Stomach (tissue), 4 donors: ENCODE data around the gene LHFPL2.

ENCODE experiments used
- CTCF ChIP-seq, 7 experiments: fragments of 450-650 bp in 4 of 7; fragments of 200-600 bp in 3 of 7; sonication (generic) in 3 of 7; IDR thresholded peaks; one replicate each; pipeline ENCODE4 v1.5.1; 2016 to 2019; ENCODE audit warnings: antibody characterized with exemption in 7 of 7, control low read depth in 2 of 7, mild to moderate bottlenecking in 1 of 7
- POLR2A ChIP-seq, 4 donors: fragments of 450-650 bp; IDR thresholded peaks; one replicate each; pipeline ENCODE4 v1.6.1; 2016; ENCODE audit warnings: antibody characterized with exemption in 4 of 4, control low read depth in 2 of 4, mild to moderate bottlenecking in 1 of 4, moderate library complexity in 1 of 4

DNA sequence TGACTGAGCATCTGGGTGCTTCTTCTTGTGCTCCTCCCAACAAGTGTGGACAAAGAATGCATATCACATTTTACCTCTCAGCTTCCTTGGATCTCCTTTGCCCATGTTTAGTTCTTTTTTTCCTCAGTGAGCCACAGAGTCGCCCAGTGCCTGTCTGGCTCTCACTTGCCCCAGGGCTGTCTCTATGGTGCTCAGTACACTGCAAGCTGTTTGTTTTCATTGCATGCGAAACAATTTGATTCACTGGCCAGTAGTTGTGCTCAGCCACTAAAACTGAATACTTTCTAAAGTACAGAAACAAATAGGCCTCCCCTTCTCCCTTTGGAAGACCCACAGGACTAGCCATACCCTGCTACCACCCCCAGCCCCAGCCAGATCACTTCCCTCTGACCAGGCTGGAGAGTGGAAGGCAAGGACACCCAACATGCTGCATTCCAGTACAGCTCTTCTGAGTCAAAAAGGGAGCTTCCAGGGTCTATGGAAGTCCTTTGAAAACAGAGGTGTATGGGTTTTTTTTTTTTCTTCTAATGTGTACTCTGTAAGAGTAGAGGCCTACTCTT, 3.8 kb downstream of the LHFPL2 start:
- TF ChIP-seq CTCF (IDR thresholded peaks at IDR 0.05) (no peak), POLR2A (IDR thresholded peaks at IDR 0.05) (no peak)
